ENCODE measurements around the gene SPINT2.

SPINT2 gene

DNA sequence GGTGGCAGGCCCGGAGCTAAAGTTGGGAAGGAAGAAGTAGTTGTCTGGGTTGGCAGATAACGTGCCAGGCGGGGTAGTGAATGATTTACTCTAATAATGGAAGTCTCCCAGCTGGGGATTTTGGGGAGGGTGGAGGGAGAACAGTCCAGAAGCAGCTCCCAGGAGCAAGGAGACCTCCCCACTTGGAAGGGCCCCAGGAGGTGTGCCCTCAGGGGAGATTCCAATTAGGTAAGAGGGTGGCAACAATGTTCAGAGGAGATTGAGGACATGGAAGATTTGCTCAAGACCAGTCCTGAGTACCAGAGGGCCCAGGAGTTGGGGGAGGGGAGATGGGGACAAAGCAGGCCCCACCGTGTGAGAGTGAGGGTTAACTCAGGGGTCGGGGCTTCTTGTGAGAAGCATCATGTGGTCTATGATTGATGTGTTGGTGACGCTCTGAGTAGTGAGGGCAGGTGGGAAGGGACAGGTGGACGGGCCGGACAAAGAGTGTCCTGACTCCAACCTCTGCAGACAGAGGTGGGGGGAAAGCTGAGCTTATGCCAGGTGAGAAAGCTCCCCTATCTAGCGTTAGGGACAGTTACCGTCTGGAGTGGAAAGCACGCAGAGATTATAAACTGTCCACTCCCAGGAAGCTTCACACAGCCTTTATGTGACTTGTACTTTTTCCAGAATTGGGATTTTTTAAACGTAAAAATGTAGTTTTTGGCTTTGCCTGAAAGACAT is 3.5 kb downstream of the SPINT2 start:
- DNase-seq (ENCODE audit: low read depth in 2 of 2) = no peak

DNA sequence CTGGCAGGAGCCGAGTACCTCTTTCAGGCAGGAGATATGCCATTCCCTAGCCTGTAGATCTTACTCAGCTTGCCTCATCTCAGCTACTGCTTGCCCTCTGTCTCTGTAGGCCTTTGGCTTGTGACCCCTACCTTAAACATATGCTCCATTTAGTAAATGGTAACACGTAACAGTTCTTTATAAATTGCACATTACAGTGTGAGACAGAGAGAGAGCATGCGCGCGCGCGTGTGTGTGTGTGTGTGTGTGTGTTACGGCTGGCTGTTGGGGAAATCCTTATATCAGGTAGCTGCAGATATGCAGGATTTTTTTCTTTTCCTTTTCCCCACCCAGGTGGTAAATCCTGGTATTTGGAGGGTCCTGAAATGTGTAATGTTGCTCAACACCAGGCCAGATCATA is 4.2 kb downstream of the SPINT2 start:
- no peak for DNase-seq (ENCODE audit: low read depth in 2 of 2)

GRCh38 chr19:38270587-38271167 is 6.3 kb downstream of the SPINT2 start:
- DNase-seq (ENCODE audit: low read depth in 2 of 2) = no peak

DNA sequence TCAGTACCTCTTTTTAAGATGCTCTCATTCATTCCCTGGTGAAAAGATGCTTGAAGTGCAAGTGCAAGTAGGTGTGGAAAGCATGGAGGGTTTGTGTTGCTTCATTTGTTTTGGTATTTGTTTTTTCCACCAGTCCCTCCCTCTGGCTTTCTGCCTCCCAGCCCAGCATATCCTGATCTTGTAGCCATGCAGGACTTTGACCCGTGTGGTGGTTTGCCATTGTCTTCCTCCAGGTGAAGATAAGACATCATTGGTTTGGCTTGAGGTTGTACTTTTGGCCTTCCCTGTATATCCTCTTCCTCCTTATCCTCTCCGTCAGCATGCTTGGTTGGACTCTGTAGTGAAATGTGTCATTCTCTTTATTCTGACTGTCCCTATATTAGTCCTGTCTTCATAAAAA is 9.1 kb downstream of the SPINT2 start:
- no peak for DNase-seq (ENCODE audit: low read depth in 2 of 2)

DNA sequence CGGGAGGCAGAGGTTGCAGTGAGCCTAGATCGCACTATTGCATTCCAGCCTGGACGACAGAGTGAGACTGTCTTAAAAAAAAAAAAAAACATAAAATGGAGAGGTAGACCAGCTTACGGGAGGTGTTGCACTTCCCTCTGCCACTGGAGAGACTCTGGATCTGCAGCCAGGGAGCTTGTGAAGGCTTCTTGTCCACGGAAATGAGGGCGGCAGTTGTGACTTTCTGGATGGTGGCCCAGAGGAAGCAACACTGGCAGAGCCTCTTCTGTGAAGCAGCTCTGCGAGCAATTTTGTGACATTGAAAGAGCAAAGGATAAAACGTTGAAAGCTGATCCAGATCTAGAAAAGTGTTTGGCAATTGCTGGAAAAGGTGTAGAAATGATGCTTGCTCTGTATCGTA is 10.4 kb downstream of the SPINT2 start:
- no peak for DNase-seq (ENCODE audit: low read depth in 2 of 2)

DNA sequence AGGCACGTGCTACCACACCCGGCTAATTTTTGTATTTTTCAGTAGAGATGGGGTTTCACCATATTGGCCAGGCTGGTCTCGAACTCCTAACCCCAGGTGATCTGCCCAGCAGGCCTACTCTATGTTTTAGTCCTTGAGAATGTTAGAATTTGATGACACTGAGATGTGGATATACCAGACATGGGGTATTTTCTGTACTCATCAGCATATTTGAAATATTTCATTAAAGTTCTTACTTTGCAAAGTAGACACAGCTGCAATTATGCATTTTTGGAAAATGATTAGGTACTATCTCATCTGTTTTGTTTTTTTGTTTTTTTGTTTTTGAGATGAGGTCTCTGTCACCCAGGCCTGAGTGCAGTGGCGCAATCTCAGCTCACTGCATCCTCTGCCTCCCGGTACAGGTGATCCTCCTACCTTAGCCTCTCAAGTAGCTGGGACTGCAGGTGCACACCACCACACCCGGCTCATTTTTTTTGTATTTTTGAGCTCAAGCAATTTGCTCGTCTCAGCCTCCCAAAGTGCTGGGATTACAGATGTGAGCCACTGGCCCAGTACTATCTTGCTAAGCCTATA is 12.7 kb downstream of the SPINT2 start:
- DNase-seq (ENCODE audit: low read depth in 2 of 2) = no peak

DNA sequence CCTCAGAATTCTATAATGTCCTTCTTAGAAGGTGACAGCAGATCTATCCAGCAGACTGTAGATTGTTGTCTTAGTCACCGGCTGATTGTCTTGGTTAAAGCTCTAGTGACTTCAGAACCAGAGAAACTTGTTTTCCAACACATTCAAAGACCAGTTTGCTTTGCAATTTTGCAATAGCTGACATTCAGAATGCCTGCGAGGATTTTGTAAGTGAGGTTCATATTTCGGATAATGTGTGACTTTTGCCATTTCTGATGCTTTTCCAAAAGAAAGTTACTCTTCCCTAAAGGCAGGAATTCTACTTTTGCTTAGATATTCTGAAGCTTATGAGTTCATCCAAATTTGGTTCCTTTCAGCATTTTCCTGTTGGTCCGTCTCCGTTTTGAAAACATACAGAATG is 13.2 kb downstream of the SPINT2 start:
- no peak for DNase-seq (ENCODE audit: low read depth in 2 of 2)

DNA sequence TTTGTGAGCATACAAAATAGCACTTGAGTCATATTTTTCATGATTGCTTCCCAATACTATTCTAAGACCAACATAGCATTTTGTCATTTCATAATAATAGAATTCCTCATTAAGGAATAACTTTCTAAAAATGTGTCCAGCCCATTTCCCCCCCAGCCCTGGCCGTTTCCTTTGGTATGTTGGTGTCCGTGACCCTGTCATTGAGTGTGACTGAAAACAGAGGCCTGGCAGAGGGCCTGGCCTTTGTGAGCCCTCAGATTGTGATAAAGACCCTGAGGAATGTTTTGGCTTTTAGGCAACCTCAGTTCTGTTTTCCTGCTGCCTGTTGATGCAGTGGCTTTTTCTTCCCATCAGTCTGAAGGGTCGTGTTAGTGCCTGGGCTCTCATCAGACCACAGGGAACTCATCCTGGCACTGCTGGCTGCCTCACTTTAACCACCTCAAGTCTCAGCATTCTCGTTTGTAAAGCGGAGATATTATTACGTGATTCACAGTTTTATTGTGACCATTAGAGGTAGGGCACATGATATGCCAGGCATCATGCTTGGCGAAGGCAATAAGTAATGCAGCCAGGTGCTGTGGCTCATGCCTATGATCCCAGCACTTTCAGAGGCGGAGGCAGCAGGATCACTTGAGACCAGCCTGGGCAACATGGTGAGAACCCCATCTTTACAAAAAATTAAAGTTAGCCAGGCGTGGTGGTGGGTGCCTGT is 13.8 kb downstream of the SPINT2 start:
- DNase-seq (ENCODE audit: low read depth in 2 of 2) = no peak

DNA sequence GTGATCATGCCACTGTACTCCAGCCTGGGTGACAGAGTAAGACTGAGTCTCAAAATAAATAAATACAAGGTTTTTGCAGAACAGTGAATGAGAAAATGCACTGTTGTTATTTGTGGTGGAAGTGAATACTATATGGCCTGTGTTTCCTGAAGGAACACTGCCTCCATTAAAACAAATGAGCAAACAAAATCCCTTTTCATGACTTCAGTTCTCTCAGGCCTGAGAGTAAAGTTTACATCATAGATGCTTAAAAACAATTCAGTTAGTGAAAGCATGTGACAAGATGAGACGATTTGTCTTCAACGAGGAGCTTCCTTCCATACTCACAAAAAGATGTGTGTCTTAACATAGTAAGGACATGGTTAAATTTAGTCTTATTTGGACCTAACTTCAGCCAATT is 14.4 kb downstream of the SPINT2 start:
- DNase-seq (ENCODE audit: low read depth in 2 of 2) = no peak

- no peak for DNase-seq (ENCODE audit: low read depth in 2 of 2)
Observed at GRCh38 chr19:38280030-38280921, 15.9 kb downstream of the SPINT2 start.

DNA sequence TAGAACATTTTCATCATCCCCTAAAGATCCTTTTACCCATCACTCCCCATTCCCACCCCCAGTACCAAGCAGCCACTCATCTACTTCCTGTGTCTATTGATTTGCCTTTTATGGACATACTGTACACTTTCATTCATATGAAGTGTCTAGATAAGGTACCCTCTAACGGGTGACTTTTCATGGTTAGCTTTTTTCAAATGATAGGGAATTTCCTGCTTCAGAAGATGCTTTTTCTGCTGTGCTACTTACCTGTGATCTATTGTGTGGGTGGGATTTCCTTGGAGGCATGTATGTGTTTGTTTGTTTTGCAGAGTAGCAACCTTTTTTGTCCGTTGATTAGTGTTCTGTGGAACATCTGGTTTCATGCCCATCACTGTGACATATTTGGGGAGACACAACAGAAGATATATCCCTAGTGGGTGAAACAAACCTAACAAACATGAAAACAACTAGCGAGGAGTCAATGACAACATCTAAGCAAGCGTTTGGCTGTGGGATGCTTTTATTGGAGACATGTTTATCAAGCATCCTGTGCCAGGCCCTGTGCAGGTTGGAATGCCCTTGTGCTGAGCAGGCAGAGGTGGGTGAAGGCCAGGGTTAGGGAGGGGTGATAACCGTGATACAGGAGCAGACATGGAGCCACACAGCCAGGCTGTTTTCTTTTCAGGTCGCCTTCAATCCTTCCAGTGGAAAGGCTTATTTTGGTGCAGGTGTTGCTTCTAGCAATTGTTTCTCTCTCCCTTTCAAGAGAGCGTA is 17.6 kb downstream of the SPINT2 start:
- no peak for DNase-seq (ENCODE audit: low read depth in 2 of 2)

DNA sequence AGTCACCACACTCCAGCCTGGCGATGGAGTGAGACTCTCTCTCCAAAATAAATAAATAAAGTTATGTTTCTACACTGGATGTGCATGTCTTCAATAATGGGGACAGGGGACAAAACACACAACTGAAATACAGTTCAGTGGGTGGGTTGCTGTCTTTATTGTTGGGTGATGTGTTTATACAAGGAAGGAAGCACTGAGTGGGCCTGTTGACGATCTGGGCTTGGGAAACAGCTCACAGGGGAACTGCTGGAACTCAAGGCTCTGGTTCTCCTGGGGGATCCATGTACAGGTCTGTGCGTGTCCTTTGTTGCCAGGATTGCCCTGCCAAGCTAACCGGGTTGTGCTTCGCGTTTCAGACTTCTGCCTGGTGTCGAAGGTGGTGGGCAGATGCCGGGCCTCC is 18.9 kb downstream of the SPINT2 start:
- DNase-seq (ENCODE audit: low read depth in 2 of 2) = no peak

DNA sequence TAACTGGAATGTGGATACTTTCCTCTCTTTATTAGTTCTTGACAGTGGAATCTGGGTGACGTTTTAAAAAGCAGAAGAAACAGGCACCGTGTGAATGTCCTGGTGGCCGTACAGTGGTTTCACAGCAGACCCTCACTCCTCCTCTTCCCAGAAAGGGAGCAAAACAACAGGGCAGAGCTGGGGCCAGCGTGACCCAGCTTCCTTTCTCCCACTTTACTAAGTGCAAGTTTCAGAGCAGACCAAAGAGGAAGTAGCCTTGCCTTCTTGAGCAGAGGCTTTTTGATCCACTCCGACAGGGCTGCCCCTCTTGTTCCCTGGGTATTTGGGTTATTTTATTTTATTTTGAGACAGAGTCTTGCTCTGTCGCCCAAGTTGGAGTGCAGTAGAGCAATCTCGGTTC is 20.0 kb downstream of the SPINT2 start:
- no peak for DNase-seq (ENCODE audit: low read depth in 2 of 2)

DNA sequence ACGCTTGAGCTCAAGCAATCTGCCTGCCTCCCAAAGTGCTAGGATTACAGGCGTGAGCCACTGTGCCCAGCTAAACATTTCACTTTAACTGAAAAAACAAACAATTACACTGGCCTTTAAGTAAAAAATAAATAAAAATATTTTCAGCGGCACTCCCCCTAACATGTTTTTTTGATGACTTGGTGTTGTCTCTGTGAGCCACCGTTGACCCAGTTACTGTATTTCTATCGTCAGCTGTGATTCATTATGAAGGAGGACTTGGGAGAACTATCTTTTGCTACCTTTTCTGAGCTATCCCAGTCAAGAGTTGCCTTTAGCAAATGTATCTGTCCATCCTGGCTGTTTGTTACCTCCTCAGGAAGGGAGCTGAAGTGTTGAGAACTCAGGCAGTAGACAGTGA is 21.2 kb downstream of the SPINT2 start:
- DNase-seq (ENCODE audit: low read depth in 2 of 2) = no peak

DNA sequence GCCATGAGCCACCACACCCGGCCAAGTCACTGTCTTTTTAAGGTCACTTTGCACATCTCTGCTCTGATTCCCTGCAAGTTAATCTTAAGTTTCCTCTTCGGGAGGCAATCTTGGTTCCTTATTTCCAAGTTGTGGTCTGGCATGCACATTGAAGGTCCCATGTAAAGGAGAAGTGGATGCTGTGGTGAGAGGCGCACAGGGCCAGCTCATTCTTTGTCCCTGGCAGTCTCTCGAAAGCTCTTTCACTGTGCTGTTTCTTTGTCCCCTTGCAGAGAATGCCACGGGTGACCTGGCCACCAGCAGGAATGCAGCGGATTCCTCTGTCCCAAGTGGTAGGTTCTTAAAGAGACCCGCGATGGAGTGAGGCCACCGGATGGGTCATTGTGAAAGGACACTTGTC is 23.2 kb downstream of the SPINT2 start:
- no peak for DNase-seq (ENCODE audit: low read depth in 2 of 2)

- DNase-seq (ENCODE audit: low read depth in 2 of 2) = no peak
Observed at GRCh38 chr19:38288123-38288855, 23.9 kb downstream of the SPINT2 start.

DNA sequence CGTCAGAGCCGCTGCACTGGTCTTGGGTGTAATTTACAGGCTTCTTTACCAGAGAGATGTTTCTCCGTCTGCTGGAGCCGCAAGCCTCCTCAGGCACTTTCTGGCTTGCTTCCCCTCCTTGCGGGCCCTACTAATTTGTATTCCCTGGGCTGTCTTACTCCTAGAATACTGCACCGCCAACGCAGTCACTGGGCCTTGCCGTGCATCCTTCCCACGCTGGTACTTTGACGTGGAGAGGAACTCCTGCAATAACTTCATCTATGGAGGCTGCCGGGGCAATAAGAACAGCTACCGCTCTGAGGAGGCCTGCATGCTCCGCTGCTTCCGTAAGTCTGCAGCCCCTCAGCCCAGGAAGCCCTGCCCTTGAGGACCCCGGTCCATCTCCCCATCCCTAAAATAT is 25.6 kb downstream of the SPINT2 start:
- DNase-seq (ENCODE audit: low read depth in 2 of 2) = no peak

DNA sequence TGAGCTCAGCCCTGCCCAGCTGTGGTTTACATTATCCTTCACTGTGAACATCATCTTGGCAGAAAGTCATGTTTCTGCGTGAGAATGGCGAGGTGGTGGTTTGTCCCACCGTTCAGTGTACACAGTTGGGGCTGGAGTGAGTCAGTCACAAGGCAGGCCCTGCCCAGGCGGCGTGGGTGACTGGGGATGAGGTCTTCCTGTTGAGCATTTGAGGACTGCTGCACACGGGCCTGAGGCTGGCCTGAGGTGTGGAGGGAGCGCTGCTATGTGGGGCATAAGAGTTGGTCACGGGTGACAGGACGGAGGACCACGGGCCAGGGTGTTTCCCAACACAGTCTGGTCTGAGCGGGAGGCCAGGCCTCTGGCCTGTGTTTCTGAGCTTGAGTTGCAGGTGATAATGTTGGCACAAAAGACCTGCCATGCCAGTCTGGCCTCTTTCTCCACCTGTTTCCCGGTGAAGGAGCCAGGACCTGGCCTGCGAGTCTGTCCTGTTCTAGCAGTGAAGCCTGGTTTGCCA is 26.3 kb downstream of the SPINT2 start:
- DNase-seq (ENCODE audit: low read depth in 2 of 2) = no peak

DNA sequence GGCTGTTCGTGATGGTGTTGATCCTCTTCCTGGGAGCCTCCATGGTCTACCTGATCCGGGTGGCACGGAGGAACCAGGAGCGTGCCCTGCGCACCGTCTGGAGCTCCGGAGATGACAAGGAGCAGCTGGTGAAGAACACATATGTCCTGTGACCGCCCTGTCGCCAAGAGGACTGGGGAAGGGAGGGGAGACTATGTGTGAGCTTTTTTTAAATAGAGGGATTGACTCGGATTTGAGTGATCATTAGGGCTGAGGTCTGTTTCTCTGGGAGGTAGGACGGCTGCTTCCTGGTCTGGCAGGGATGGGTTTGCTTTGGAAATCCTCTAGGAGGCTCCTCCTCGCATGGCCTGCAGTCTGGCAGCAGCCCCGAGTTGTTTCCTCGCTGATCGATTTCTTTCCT is 27.5 kb downstream of the SPINT2 start:
- DNase-seq (ENCODE audit: low read depth in 2 of 2) = no peak

DNA sequence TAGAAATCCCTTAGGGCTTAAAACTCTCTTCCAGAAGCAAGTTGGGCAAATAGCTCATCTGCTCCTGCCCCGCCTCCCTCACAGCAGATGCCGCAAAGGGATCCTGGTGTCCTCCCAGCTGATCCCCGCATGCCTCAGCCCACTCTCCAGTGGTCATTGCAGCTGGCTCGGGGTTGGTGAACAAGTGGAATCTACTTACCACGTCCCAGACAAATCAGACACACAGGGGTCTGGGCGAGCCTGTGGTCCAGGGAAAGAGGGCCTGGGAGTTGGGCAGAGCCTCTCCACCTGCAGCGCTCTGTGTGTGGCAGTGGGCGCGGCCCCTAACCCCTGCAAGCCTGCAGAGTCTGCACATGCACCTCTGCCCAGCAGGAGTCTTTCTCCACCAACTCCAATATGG is 28.9 kb downstream of the SPINT2 start:
- no peak for DNase-seq (ENCODE audit: low read depth in 2 of 2)
